ENCODE results near the gene CDCA7L. TPM values are rescaled to one million over a fixed set of nuclear protein-coding genes. Genes with fewer than 3 reads are reported as not detected.
"Not testable (repeated sequence)": the region's sequence is repeated elsewhere in the genome, so short reads cannot be mapped to it uniquely, and the experiment has no call there.

CDCA7L gene
- total and polyA plus RNA-seq, 2 of the 4 experiments (the other 2 are of a cell fraction) = 20.4 to 35.0 TPM

DNA sequence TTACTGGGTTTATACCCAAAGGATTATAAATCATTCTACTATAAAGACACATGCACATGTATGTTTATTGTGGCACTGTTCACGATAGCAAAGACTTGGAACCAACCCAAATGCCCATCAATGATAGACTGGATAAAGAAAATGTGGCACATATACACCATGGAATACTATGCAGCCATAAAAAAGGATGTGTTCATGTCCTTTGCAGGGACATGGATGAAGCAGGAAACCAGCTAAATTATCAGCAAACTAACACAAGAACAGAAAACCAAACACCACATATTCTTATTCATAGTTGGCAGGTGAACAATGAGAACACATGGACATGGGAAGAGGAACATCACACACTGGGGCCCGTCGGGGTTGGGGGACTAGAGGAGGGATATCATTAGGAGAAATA is 12.4 kb downstream of the CDCA7L start:
- intact Hi-C loops (cut with micrococcal nuclease); H3K27ac ChIP-seq (ENCODE audit: insufficient read depth, low read length); H2BK20ac ChIP-seq (ENCODE audit: low read depth, low read length); CTCF ChIA-PET; H4K91ac ChIP-seq (ENCODE audit: insufficient read depth, low read depth, low read length); H3K79me1 ChIP-seq (ENCODE audit: low read depth in 1 of 2, low read length in 2 of 2); H3K36me3 ChIP-seq (ENCODE audit: control insufficient read depth, insufficient read depth, low read length); H4K8ac ChIP-seq (ENCODE audit: low read depth in 2 of 2, low read length in 2 of 2); H4K20me1 ChIP-seq (ENCODE audit: insufficient read depth, low read length); DNase-seq; H3K9me3 ChIP-seq (ENCODE audit: control insufficient read depth, insufficient read depth, low read length); H3K4me2 ChIP-seq (ENCODE audit: low read depth, low read length); H3K4ac ChIP-seq (ENCODE audit: low read depth, low read length); H3K4me1 ChIP-seq (ENCODE audit: control insufficient read depth, insufficient read depth, low read length); H3K9ac ChIP-seq (ENCODE audit: low read depth, low read length); H3K56ac ChIP-seq (ENCODE audit: extremely low read depth, insufficient read depth, low read length); H2AK5ac ChIP-seq (ENCODE audit: low read depth, low read length); in situ Hi-C loops (cut with MboI; ENCODE audit: low sequenced_read_pairs); H2BK15ac ChIP-seq (ENCODE audit: low read depth, low read length); H2BK120ac ChIP-seq (ENCODE audit: low read depth, low read length); H2AFZ ChIP-seq (replicated peaks; ENCODE audit: low read length, poor library complexity); H3K23ac ChIP-seq (ENCODE audit: low read depth, low read length); H3K9me1 ChIP-seq (ENCODE audit: insufficient read depth, low read length); H2AK9ac ChIP-seq (replicated peaks; ENCODE audit: low read depth, low read length, poor library complexity); H2BK5ac ChIP-seq (ENCODE audit: low read depth, low read length, poor library complexity, severe bottlenecking); H3K4me3 ChIP-seq (ENCODE audit: insufficient read depth, low read depth, low read length); H4K5ac ChIP-seq (ENCODE audit: low read depth, low read length); ATAC-seq (ENCODE audit: low read depth); BruUV-seq (replicated peaks); POLR2A ChIA-PET (ENCODE audit: unreplicated experiment); H3K18ac ChIP-seq (ENCODE audit: low read depth, low read length); H3K27me3 ChIP-seq (ENCODE audit: control insufficient read depth, insufficient read depth, low read length); dilution Hi-C loops (cut with HindIII; ENCODE audit: low sequenced_read_pairs, unreplicated experiment); H3K14ac ChIP-seq (replicated peaks; ENCODE audit: low read depth, low read length): not testable (repeated sequence)
- WGBS, 2 experiments (ENCODE audit: extremely low coverage in 2 of 2, insufficient read length in 1 of 2) = no CpG with 5 or more reads among the region's 3 CpGs
